Endothelial cell of umbilical vein (primary cell): ENCODE data around the gene DUOX2. TPM values are rescaled to one million over a fixed set of nuclear protein-coding genes. Genes with fewer than 3 reads are reported as not detected.
A peak's percentile ranks its signal among the peaks of the same experiment; 100 is the strongest.

Experiments
- BruUV-seq: library from RNA; stranded (reverse); fragments of 400-500 nt; replicated peaks from 2 replicates; lab custom pipeline; 2021; lab: Mats Ljungman, UMichigan
- CTCF ChIA-PET: fragments of 300-600, 350-600 bp; sonication (Branson Sonifier 250); formaldehyde crosslinking; loops from one replicate; lab custom pipeline; 2021; ENCODE audit warnings: antibody characterized with exemption, inconsistent platforms; lab: Charles Lee
- POLR2A ChIA-PET: fragments of 300-600, 350-600 bp; sonication (Branson Sonifier 250); formaldehyde crosslinking; loops from one replicate; lab custom pipeline; 2021; ENCODE audit warnings: antibody characterized with exemption, inconsistent platforms; lab: Charles Lee
- DNase-seq: peaks from one replicate; pipeline ENCODE4 v3.0.0-alpha.2; 2011; ENCODE audit warnings: low read depth, low spot score
- FAIRE-seq: peaks from 2 replicates; lab custom pipeline; 2011; peaks lifted over from hg19 to GRCh38; lab: Jason Lieb, UNC
- H2AFZ ChIP-seq: 2 replicates; pipeline ENCODE4 v1.6.0; 2012; ENCODE audit warnings: low read depth, low read length, control low read depth, inconsistent platforms
- H3K27ac ChIP-seq: 2 replicates; pipeline ENCODE4 v1.5.1; 2011; ENCODE audit warnings: low read depth, mild to moderate bottlenecking, control low read depth, low read length, moderate library complexity; ENCODE audit not compliant: insufficient read depth
- H3K27me3 ChIP-seq, 2 experiments: 2 replicates each; pipeline versions ENCODE4 v1.6.0 to v1.6.1; 2011; ENCODE audit warnings: low read length in 2 of 2, mixed read lengths in 1 of 2; ENCODE audit not compliant: control insufficient read depth in 2 of 2, insufficient read depth in 2 of 2
- H3K36me3 ChIP-seq, 2 experiments: 2 replicates in 1 of 2; 3 replicates in 1 of 2; pipeline ENCODE4 v1.5.1; 2011; ENCODE audit warnings: low read length in 2 of 2, mild to moderate bottlenecking in 1 of 2, moderate library complexity in 1 of 2; ENCODE audit not compliant: control insufficient read depth in 2 of 2, insufficient read depth in 2 of 2; ENCODE audit errors: extremely low read depth in 1 of 2
- H3K4me1 ChIP-seq: 3 replicates; pipeline ENCODE4 v1.5.1; 2011; ENCODE audit warnings: mild to moderate bottlenecking, low read length; ENCODE audit not compliant: control insufficient read depth, insufficient read depth; ENCODE audit errors: extremely low read depth
- H3K4me2 ChIP-seq: 2 replicates; pipeline ENCODE4 v1.6.1; 2011; ENCODE audit warnings: low read length, control low read depth, mixed read lengths; ENCODE audit not compliant: insufficient read depth
- H3K4me3 ChIP-seq, 3 experiments: fragments of 200-600 bp in 1 of 3; sonication (generic), shearing (Covaris generic) in 1 of 3; replicated peaks in 1 of 3; 2 replicates each; pipeline ENCODE4 v1.5.1; 2011 to 2016; ENCODE audit warnings: control low read depth in 3 of 3, low read length in 3 of 3, mild to moderate bottlenecking in 2 of 3, inconsistent platforms in 1 of 3, low read depth in 1 of 3, moderate library complexity in 1 of 3; ENCODE audit not compliant: insufficient read depth in 1 of 3
- H3K79me2 ChIP-seq: 2 replicates; pipeline ENCODE4 v1.6.0; 2012; ENCODE audit warnings: low read length, inconsistent platforms; ENCODE audit not compliant: control insufficient read depth, insufficient read depth
- H3K9ac ChIP-seq: replicated peaks from 2 replicates; pipeline ENCODE3; 2011; ENCODE audit warnings: low read length, control low read depth; ENCODE audit not compliant: insufficient read depth; ENCODE audit errors: extremely low read depth
- H3K9me1 ChIP-seq: replicated peaks from 3 replicates; pipeline ENCODE4 v1.6.0; 2011; ENCODE audit warnings: mild to moderate bottlenecking, low read length; ENCODE audit not compliant: control insufficient read depth, insufficient read depth; ENCODE audit errors: extremely low read depth
- H3K9me3 ChIP-seq: replicated peaks from 2 replicates; pipeline ENCODE4 v1.5.1; 2012; ENCODE audit warnings: low read length, inconsistent platforms; ENCODE audit not compliant: control insufficient read depth, insufficient read depth
- H4K20me1 ChIP-seq: replicated peaks from 2 replicates; pipeline ENCODE3; 2011; ENCODE audit warnings: mild to moderate bottlenecking, low read length; ENCODE audit not compliant: control insufficient read depth, insufficient read depth; ENCODE audit errors: extremely low read depth
- CTCF ChIP-seq, 2 donors: IDR thresholded peaks; 1 replicate in 1 of 2; 2 replicates in 1 of 2; pipeline ENCODE4 v1.5.1; 2011; ENCODE audit warnings: low read length in 2 of 2, mild to moderate bottlenecking in 2 of 2, moderate library complexity in 2 of 2, control low read depth in 1 of 2, inconsistent platforms in 1 of 2, low read depth in 1 of 2; ENCODE audit not compliant: insufficient read depth in 1 of 2; ENCODE audit errors: extremely low read depth in 1 of 2
- EZH2 ChIP-seq: IDR thresholded peaks from 2 replicates; pipeline ENCODE4 v1.6.1; 2012; ENCODE audit warnings: borderline replicate concordance, low read depth, mild to moderate bottlenecking, moderate library complexity, low read length, inconsistent platforms; ENCODE audit not compliant: severe bottlenecking
- FOS ChIP-seq: IDR thresholded peaks from 2 replicates; pipeline ENCODE4 v1.6.1; 2011; ENCODE audit warnings: mild to moderate bottlenecking, low read length, moderate library complexity, borderline replicate concordance; ENCODE audit not compliant: insufficient read depth
- GATA2 ChIP-seq: IDR thresholded peaks from 2 replicates; pipeline ENCODE4 v1.7.0; 2011; ENCODE audit warnings: low read depth, mild to moderate bottlenecking, moderate library complexity, mixed read lengths, low read length; ENCODE audit not compliant: insufficient read length, insufficient read depth
- JUN ChIP-seq: IDR thresholded peaks from 2 replicates; pipeline ENCODE4 v1.6.1; 2011; ENCODE audit warnings: borderline replicate concordance, low read depth; ENCODE audit not compliant: insufficient read length, insufficient read depth
- MAX ChIP-seq: IDR thresholded peaks from 2 replicates; pipeline ENCODE4 v1.6.1; 2011; ENCODE audit not compliant: insufficient read depth, insufficient read length
- MYC ChIP-seq: IDR thresholded peaks from one replicate; pipeline ENCODE4 v1.6.1; 2011; ENCODE audit warnings: mild to moderate bottlenecking, low read depth, low read length
- POLR2A ChIP-seq: IDR thresholded peaks from 2 replicates; pipeline ENCODE4 v1.6.1; 2012; ENCODE audit warnings: low read depth, mild to moderate bottlenecking, control low read depth, low read length
- POLR2AphosphoS5 ChIP-seq: IDR thresholded peaks from 2 replicates; pipeline ENCODE4 v1.6.1; 2012; ENCODE audit warnings: low read depth, mild to moderate bottlenecking, control low read depth, low read length, moderate library complexity; ENCODE audit not compliant: insufficient read depth
- dilution Hi-C: fragments of 300-500 bp; cut with MboI; formaldehyde crosslinking; loops from one replicate; pipeline ENCODE4 v1.15.0; 2019; ENCODE audit warnings: low sequenced_read_pairs; ENCODE audit not compliant: extremely low pct_ligation_motif_present
- intact Hi-C: fragments of 100-400 bp; cut with micrococcal nuclease; formaldehyde crosslinking; loops from one replicate; pipeline ENCODE4 v1.10.0; 2022
- polyA plus RNA-seq, 4 experiments: library from polyadenylated mRNA; depleted of rRNA in 3 of 4; stranded (reverse) in 3 of 4; unstranded in 1 of 4; fragments of >200 nt; gene quantifications; 2 replicates each; pipeline versions ENCODE4 v1.2.1 to v1.2.3, GENCODE V29; 2011 to 2012; ENCODE audit warnings: missing spikeins in 1 of 4
- total RNA-seq: library from RNA; stranded (reverse); gene quantifications from 2 replicates; pipeline ENCODE4 v1.2.3, GENCODE V29; 2021

The DUOX2 gene
- total and polyA plus RNA-seq, 2 donors (not counting 3 experiments of a cell fraction or from before 2014, with no cell fraction given): 0.01 TPM; not detected in 1

- no peak overlapping the region for H3K4me2 ChIP-seq
- H3K79me2 ChIP-seq: no peaks in the 10 kb centered on the region
- FAIRE-seq: peak; percentile 67
- dilution Hi-C loops (no loop called here), intact Hi-C loops (no loop called here)
- TF ChIP-seq EZH2: no peak
- peak; percentile 26 for TF ChIP-seq POLR2AphosphoS5
- peak; percentile 73 for TF ChIP-seq FOS
- POLR2A ChIA-PET: no interaction called here
- no peak overlapping the region for H3K27ac ChIP-seq
- peak; percentile 54 for DNase-seq
- no peaks in the 10 kb centered on the region for H3K36me3 ChIP-seq
- H3K9me1 ChIP-seq: no peaks in the 10 kb centered on the region
- peaks cover 26 to 43% of the 10 kb centered on the region in 2 experiments for H3K27me3 ChIP-seq
- H4K20me1 ChIP-seq: no peaks in the 10 kb centered on the region
- CTCF ChIA-PET: interaction anchor here (0.5 to 2.0 kb wide), 6 partner anchors 9 to 207 kb away, joined by 3 to 8 read pairs (median 3); no protein-coding TSS in a partner anchor
- no peaks in the 10 kb centered on the region for H3K9me3 ChIP-seq
- BruUV-seq: no TSS peak
- no peak overlapping the region for H3K4me3 ChIP-seq
- no peak overlapping the region for H3K9ac ChIP-seq
- H3K4me1 ChIP-seq: peaks cover 10% of the 10 kb centered on the region
- H2AFZ ChIP-seq: no peak overlapping the region
These were observed 7.9 kb upstream of the DUOX2 start for GRCh38 chr15:45121706-45122417.

- Histone ChIP-seq H3K36me3 (no peaks in the 10 kb centered on the region), H3K9me1 (no peaks in the 10 kb centered on the region), H4K20me1 (no peaks in the 10 kb centered on the region), H3K4me1 (peaks cover 10% of the 10 kb centered on the region), H3K9me3 (no peaks in the 10 kb centered on the region), H3K9ac (no peak overlapping the region), H3K79me2 (no peaks in the 10 kb centered on the region), H2AFZ (no peak overlapping the region), H3K27me3 (peaks cover 31 to 44% of the 10 kb centered on the region in 2 experiments), H3K27ac (no peak overlapping the region), H3K4me2 (no peak overlapping the region), H3K4me3 (no peak overlapping the region)
- dilution Hi-C loops: no loop called here
- intact Hi-C loops: no loop called here
- no TSS peak for BruUV-seq
- POLR2A ChIA-PET: no interaction called here
- DNase-seq (no peak), FAIRE-seq (no peak)
- TF ChIP-seq POLR2A: no peak
- no peak for TF ChIP-seq GATA2
- TF ChIP-seq FOS: no peak
- no peak for TF ChIP-seq MAX
- TF ChIP-seq MYC: no peak
- no peak for TF ChIP-seq EZH2
- no peak for TF ChIP-seq CTCF (IDR thresholded peaks at IDR 0.05; ENCODE audit: extremely low read depth in 1 of 2, insufficient read depth in 1 of 2, low read depth in 1 of 2, low read length in 2 of 2)
- TF ChIP-seq POLR2AphosphoS5: no peak
- TF ChIP-seq JUN: no peak
- CTCF ChIA-PET: interaction anchor here (1.1 to 2.0 kb wide), 2 partner anchors 12 to 42 kb away, joined by 3 to 8 read pairs; no protein-coding TSS in a partner anchor
These were observed 7.0 kb upstream of the DUOX2 start for GRCh38 chr15:45121020-45121419.
